Left lung (tissue), 10 donors: Measurements from ENCODE around the gene ZDHHC8. TPM values are rescaled to one million over a fixed set of nuclear protein-coding genes. Genes with fewer than 3 reads are reported as not detected.

ENCODE experiments used
- ATAC-seq: fragments of 200-7000 bp; cut with Tn5 transposase; one replicate; pipeline ENCODE4 v1.9.1; 2020; ENCODE audit warnings: moderate library complexity
- DNase-seq, 4 donors: peaks; one replicate each; pipeline ENCODE4 v3.0.0-alpha.2; 2013 to 2020
- H3K27ac ChIP-seq, 2 donors: fragments of 200-600 bp; sonication (generic) in 1 of 2; one replicate each; pipeline versions ENCODE4 v1.5.0 to v1.8.0; 2020 to 2021
- H3K27me3 ChIP-seq, 2 donors: fragments of 200-600 bp; sonication (generic) in 1 of 2; one replicate each; pipeline versions ENCODE4 v1.5.0 to v1.8.0; 2020 to 2021
- H3K36me3 ChIP-seq, 2 donors: fragments of 200-600 bp; sonication (generic) in 1 of 2; one replicate each; pipeline versions ENCODE4 v1.5.0 to v1.8.0; 2020 to 2021
- H3K4me1 ChIP-seq, 2 donors: fragments of 200-600 bp; one replicate each; pipeline ENCODE4 v1.8.0; 2021
- H3K4me3 ChIP-seq, 2 donors: fragments of 200-600 bp; sonication (generic) in 1 of 2; one replicate each; pipeline versions ENCODE4 v1.5.0 to v1.8.0; 2020 to 2021; ENCODE audit warnings: mild to moderate bottlenecking in 1 of 2
- H3K9me3 ChIP-seq, 2 donors: fragments of 200-600 bp; sonication (generic) in 1 of 2; one replicate each; pipeline versions ENCODE4 v1.5.0 to v1.8.0; 2020 to 2021
- CTCF ChIP-seq, 2 donors: fragments of 200-600 bp; sonication (generic) in 1 of 2; IDR thresholded peaks; one replicate each; pipeline versions ENCODE4 v1.5.0 to v1.8.0; 2021; ENCODE audit warnings: antibody characterized with exemption in 2 of 2
- intact Hi-C, 2 donors: fragments of 100-400 bp; cut with DNase I; formaldehyde crosslinking; loops; one replicate each; pipeline versions ENCODE4 v1.11.2 to v1.14.2; 2022
- polyA plus RNA-seq, 6 donors: library from polyadenylated mRNA; unstranded; fragments of 120-200 nt; gene quantifications; one replicate each; pipeline ENCODE4 v1.2.1, GENCODE V29; 2013; ENCODE audit not compliant: insufficient read length in 6 of 6
- total RNA-seq, 2 donors: library from RNA; stranded (reverse); fragmentation: NEBNext Ultra II Directional; extraction: Animal tissue kit (Norgen Biotek cat#: 25700); gene quantifications; one replicate each; pipeline ENCODE4 v1.2.1, GENCODE V29; 2021
- donor health status: DM: no; HTN: yes; CAD: no.
- donor health status: DM: no; HTN: no; CAD: no.

ZDHHC8 gene
- total and polyA plus RNA-seq, 8 donors: 34.4 to 81.8 (median 46.1) TPM

GRCh38 chr22:20084547-20085413 is 46.8 kb upstream of the ZDHHC8 start:
- Histone ChIP-seq H3K4me3 (no peak overlapping the region), H3K27ac (no peak overlapping the region), H3K9me3 (no peaks in the 10 kb centered on the region), H3K36me3 (peaks cover 0 to 44% of the 10 kb centered on the region in 2 donors), H3K27me3 (no peaks in the 10 kb centered on the region), H3K4me1 (peaks cover 13 to 52% of the 10 kb centered on the region in 2 donors)
- no peak for TF ChIP-seq CTCF (IDR thresholded peaks at IDR 0.05)
- peak in 1 of 4 donors; percentile 62 for DNase-seq
- intact Hi-C loops: no loop called here
- no peak for ATAC-seq

- no peaks in the 10 kb centered on the region for H3K9me3 ChIP-seq
- no peak overlapping the region for H3K27ac ChIP-seq
- H3K36me3 ChIP-seq: peaks cover 0 to 52% of the 10 kb centered on the region in 2 donors
- intact Hi-C loops: no loop called here
- no peak for TF ChIP-seq CTCF (IDR thresholded peaks at IDR 0.05)
- ATAC-seq: no peak
- H3K27me3 ChIP-seq: no peaks in the 10 kb centered on the region
- DNase-seq: peak in 1 of 4 donors; percentile 50
- no peak overlapping the region for H3K4me3 ChIP-seq
- H3K4me1 ChIP-seq: peaks cover 13 to 50% of the 10 kb centered on the region in 2 donors
Observed at GRCh38 chr22:20085651-20086050, 46.0 kb upstream of the ZDHHC8 start.

- H3K36me3 ChIP-seq: peaks cover 0 to 57% of the 10 kb centered on the region in 2 donors
- ATAC-seq: no peak
- TF ChIP-seq CTCF (IDR thresholded peaks at IDR 0.05): no peak
- peaks cover 12 to 45% of the 10 kb centered on the region in 2 donors for H3K4me1 ChIP-seq
- H3K27ac ChIP-seq: no peak overlapping the region
- H3K4me3 ChIP-seq: no peak overlapping the region
- intact Hi-C loops: no loop called here
- H3K27me3 ChIP-seq: no peaks in the 10 kb centered on the region
- H3K9me3 ChIP-seq: no peaks in the 10 kb centered on the region
- DNase-seq: peak in 1 of 4 donors; percentile 44
Observed at GRCh38 chr22:20086101-20086599, 45.5 kb upstream of the ZDHHC8 start.

- H3K27me3 ChIP-seq: no peaks in the 10 kb centered on the region
- H3K9me3 ChIP-seq: no peaks in the 10 kb centered on the region
- H3K4me1 ChIP-seq: peaks cover 7 to 39% of the 10 kb centered on the region in 2 donors
- no peak for TF ChIP-seq CTCF (IDR thresholded peaks at IDR 0.05)
- no peak for ATAC-seq
- H3K4me3 ChIP-seq: no peak overlapping the region
- H3K27ac ChIP-seq: no peak overlapping the region
- no peak for DNase-seq
- intact Hi-C loops: no loop called here
- H3K36me3 ChIP-seq: peaks cover 0 to 63% of the 10 kb centered on the region in 2 donors
Observed at GRCh38 chr22:20086763-20087162, 44.8 kb upstream of the ZDHHC8 start.
